ENCODE results near the gene GMEB2.
"Not testable (repeated sequence)": the region's sequence is repeated elsewhere in the genome, so short reads cannot be mapped to it uniquely, and the experiment has no call there.

Gene GMEB2

GRCh38 chr20:63636752-63637628 lies 10.1 kb upstream of the GMEB2 start:
- no peak for DNase-seq (ENCODE audit: low spot score)

GRCh38 chr20:63635431-63636141 lies 8.7 kb upstream of the GMEB2 start:
- no peak for DNase-seq (ENCODE audit: low spot score)

GRCh38 chr20:63633732-63634131 lies 6.8 kb upstream of the GMEB2 start:
- no peak for DNase-seq (ENCODE audit: low spot score)

- not testable (repeated sequence) for DNase-seq (ENCODE audit: low spot score)
These were observed 4.5 kb upstream of the GMEB2 start for GRCh38 chr20:63631426-63631825.

- DNase-seq (ENCODE audit: low spot score): not testable (repeated sequence)
These were observed 4.1 kb upstream of the GMEB2 start for GRCh38 chr20:63630956-63631355.

GRCh38 chr20:63628246-63628975 lies 1.5 kb upstream of the GMEB2 start:
- peak; percentile 81 for DNase-seq (ENCODE audit: low spot score)

GRCh38 chr20:63627751-63628245 lies 897 bp upstream of the GMEB2 start:
- no peak for DNase-seq (ENCODE audit: low spot score)

- peak; percentile 95 for DNase-seq (ENCODE audit: low spot score)
These were observed 339 bp upstream of the GMEB2 start for GRCh38 chr20:63627129-63627750.

GRCh38 chr20:63625771-63626423 lies 1.0 kb downstream of the GMEB2 start:
- no peak for DNase-seq (ENCODE audit: low spot score)

GRCh38 chr20:63624486-63624885 lies 2.4 kb downstream of the GMEB2 start:
- DNase-seq (ENCODE audit: low spot score): no peak

- DNase-seq (ENCODE audit: low spot score): no peak
These were observed 4.2 kb downstream of the GMEB2 start for GRCh38 chr20:63622732-63623131.

- DNase-seq (ENCODE audit: low spot score): no peak
These were observed 4.8 kb downstream of the GMEB2 start for GRCh38 chr20:63622096-63622495.

GRCh38 chr20:63620991-63621390 lies 5.9 kb downstream of the GMEB2 start:
- no peak for DNase-seq (ENCODE audit: low spot score)

- DNase-seq (ENCODE audit: low spot score): no peak
These were observed 7.4 kb downstream of the GMEB2 start for GRCh38 chr20:63619505-63619904.

- no peak for DNase-seq (ENCODE audit: low spot score)
These were observed 7.8 kb downstream of the GMEB2 start for GRCh38 chr20:63619086-63619485.

GRCh38 chr20:63618291-63618980 lies 8.5 kb downstream of the GMEB2 start:
- no peak for DNase-seq (ENCODE audit: low spot score)

GRCh38 chr20:63617876-63618265 lies 9.0 kb downstream of the GMEB2 start:
- no peak for DNase-seq (ENCODE audit: low spot score)

GRCh38 chr20:63617092-63617875 lies 9.6 kb downstream of the GMEB2 start:
- DNase-seq (ENCODE audit: low spot score): no peak

- not testable (repeated sequence) for DNase-seq (ENCODE audit: low spot score)
These were observed 12.9 kb downstream of the GMEB2 start for GRCh38 chr20:63613863-63614594.
